Cardiac muscle cell (in vitro differentiated cells and primary cell): ENCODE measurements around the gene TGFBR1. TPM values are rescaled to one million over a fixed set of nuclear protein-coding genes. Genes with fewer than 3 reads are reported as not detected.

Experiments used
- DNase-seq, 2 donors: peaks; one replicate each; pipeline versions ENCODE4 v3.0.0 to v3.0.0-alpha.2; 2010 to 2017; ENCODE audit warnings: low read depth in 1 of 2, low spot score in 1 of 2
- H3K27ac ChIP-seq: fragments of 200-600 bp; sonication (generic); 2 replicates; pipeline ENCODE4 v1.5.1; 2016
- H3K27me3 ChIP-seq: fragments of 200-600 bp; sonication (generic); 2 replicates; pipeline ENCODE4 v1.6.0; 2016; ENCODE audit warnings: control low read depth
- H3K36me3 ChIP-seq: fragments of 200-600 bp; sonication (generic); 2 replicates; pipeline ENCODE4 v1.5.1; 2016; ENCODE audit warnings: control low read depth
- H3K4me1 ChIP-seq: fragments of 200-600 bp; sonication (generic); 2 replicates; pipeline ENCODE4 v1.8.1; 2017; ENCODE audit warnings: low read depth, mild to moderate bottlenecking, mixed run types
- H3K4me3 ChIP-seq: fragments of 200-600 bp; sonication (generic); 2 replicates; pipeline ENCODE4 v1.5.1; 2016; ENCODE audit warnings: mild to moderate bottlenecking
- H3K9me3 ChIP-seq: fragments of 200-600 bp; sonication (generic); 2 replicates; pipeline ENCODE4 v1.5.1; 2017; ENCODE audit warnings: low read depth, mild to moderate bottlenecking, control low read depth
- CTCF ChIP-seq: IDR thresholded peaks from 2 replicates; pipeline ENCODE4 v1.5.1; 2012; ENCODE audit warnings: low read depth, mild to moderate bottlenecking, low read length
- polyA plus RNA-seq: library from polyadenylated mRNA; unstranded; fragments of >200 nt; fragmentation: Nextera tagmentation; extraction: Ambion mirVana; gene quantifications from 2 replicates; pipeline ENCODE4 v1.2.1, GENCODE V29; 2016
- total RNA-seq: library from RNA; depleted of rRNA; stranded (reverse); fragments of >200 nt; gene quantifications from 2 replicates; pipeline ENCODE4 v1.2.3, GENCODE V29; 2016

TGFBR1 gene
- total and polyA plus RNA-seq, 2 experiments from 2014 or later = 11.1 to 17.2 TPM

DNA sequence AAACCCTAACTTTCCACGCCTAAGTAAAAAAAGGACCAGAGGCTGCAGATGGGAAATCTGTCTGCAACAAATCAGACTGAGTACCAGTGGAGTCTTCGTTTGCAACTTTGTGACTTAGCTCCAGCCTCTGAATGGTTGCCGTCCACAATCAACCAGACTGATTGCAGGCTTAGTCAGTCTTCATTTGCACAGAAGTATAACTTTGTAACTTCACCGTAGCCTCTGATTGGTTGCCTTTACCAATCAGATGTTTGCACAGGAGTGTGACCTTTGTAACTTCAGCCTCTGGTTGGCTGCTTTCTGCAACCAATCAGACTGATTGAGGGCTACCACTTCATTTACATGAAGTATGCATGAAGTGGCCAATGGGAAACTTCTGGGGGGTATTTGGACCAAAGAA lies 53.7 kb downstream of the TGFBR1 start:
- H3K9me3 ChIP-seq = no peaks in the 10 kb centered on the region
- no peak for DNase-seq
- no peak for TF ChIP-seq CTCF
- H3K4me3 ChIP-seq = no peak overlapping the region
- H3K4me1 ChIP-seq = no peaks in the 10 kb centered on the region
- H3K36me3 ChIP-seq = no peaks in the 10 kb centered on the region
- H3K27ac ChIP-seq = no peak overlapping the region
- H3K27me3 ChIP-seq = no peaks in the 10 kb centered on the region

- DNase-seq = no peak
- Histone ChIP-seq H3K27ac (no peak overlapping the region), H3K9me3 (no peaks in the 10 kb centered on the region), H3K4me3 (no peak overlapping the region), H3K4me1 (no peaks in the 10 kb centered on the region), H3K27me3 (no peaks in the 10 kb centered on the region), H3K36me3 (no peaks in the 10 kb centered on the region)
- TF ChIP-seq CTCF = no peak
Observed at GRCh38 chr9:99160173-99160572, 55.3 kb downstream of the TGFBR1 start.

DNA sequence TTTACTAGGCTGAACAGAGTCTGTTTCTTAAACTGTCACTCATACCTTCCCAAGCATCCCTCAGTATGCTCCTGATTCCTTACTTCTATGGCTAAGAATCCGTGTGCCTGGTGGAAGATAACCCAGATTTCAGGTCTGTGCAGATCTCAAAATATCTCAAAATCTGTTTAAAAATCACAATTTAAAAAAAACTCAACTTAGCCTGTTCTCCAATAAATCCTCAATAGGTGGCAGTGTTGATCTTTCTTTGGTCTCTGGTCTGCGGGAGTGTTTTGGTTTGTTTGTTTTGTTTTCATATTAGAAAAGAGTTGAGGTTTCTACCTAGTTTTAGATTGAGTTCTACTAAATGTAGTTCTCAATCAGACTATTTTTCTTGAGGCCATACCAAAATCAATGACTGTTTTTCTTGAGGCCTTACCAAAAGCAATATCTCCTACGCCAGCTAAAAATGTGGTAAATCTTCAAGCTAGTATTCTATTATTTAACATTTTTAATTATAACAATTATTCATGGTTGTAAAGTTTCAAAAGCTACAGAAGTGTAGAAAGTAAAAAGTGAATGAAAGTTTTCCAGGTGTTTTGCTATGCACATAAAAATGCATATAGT lies 57.9 kb downstream of the TGFBR1 start:
- Histone ChIP-seq H3K27ac (no peak overlapping the region), H3K4me3 (no peak overlapping the region), H3K4me1 (no peaks in the 10 kb centered on the region), H3K27me3 (no peaks in the 10 kb centered on the region), H3K9me3 (no peaks in the 10 kb centered on the region), H3K36me3 (no peaks in the 10 kb centered on the region)
- DNase-seq = peak; percentile 53 to 67
- peak; percentile 56 for TF ChIP-seq CTCF

GRCh38 chr9:99166149-99166548 lies 61.2 kb downstream of the TGFBR1 start:
- Histone ChIP-seq H3K36me3 (no peaks in the 10 kb centered on the region), H3K27ac (no peak overlapping the region), H3K27me3 (no peaks in the 10 kb centered on the region), H3K4me3 (no peak overlapping the region), H3K9me3 (no peaks in the 10 kb centered on the region), H3K4me1 (peaks cover 20% of the 10 kb centered on the region)
- no peak for TF ChIP-seq CTCF
- DNase-seq = no peak

DNA sequence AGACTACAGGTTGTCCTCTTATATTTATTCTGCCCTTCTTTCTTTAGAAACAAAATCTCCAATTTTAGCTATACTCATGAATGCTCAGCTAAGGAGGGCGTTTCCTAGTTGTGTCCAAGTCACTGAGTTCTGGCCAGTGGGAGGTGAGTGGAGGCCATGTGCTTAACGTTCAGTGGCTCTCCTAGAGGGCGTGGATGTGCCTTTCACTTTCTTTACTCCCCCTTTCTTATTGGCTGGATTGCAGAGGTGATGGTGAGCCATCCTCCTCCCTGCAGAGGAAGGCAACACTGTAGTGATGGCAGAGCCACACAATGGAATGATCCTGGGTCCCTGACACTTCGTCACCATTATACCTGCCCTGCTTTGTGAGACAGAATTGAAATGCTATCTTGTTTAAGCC lies 62.2 kb downstream of the TGFBR1 start:
- Histone ChIP-seq H3K27ac (no peak overlapping the region), H3K27me3 (no peaks in the 10 kb centered on the region), H3K4me1 (peaks cover 30% of the 10 kb centered on the region), H3K36me3 (no peaks in the 10 kb centered on the region), H3K9me3 (no peaks in the 10 kb centered on the region), H3K4me3 (no peak overlapping the region)
- no peak for TF ChIP-seq CTCF
- no peak for DNase-seq
